ENCODE results near the gene IL4. TPM values are rescaled to one million over a fixed set of nuclear protein-coding genes. Genes with fewer than 3 reads are reported as not detected.

Gene IL4
- total RNA-seq, 2 experiments from 2014 or later = 0.72 to 1.4 TPM

DNA sequence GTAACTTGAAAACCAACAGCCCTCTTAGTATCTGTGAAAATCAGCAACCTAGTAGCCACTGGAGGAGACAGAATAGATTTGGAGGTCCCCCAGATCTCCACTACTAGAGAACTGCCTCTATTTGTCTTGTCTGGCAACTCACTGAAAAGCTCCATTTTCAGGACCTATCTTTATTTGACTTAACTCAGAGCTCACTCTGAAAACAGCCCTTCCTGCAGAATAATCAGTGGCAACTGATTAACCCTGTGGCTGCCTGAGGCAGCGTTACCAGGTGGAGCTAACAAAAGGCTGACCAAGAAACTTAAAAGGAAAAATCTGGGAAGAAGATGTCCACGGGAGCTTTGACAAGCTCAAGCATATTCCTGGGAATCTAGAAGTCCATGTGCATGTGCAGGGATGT lies 26.3 kb upstream of the IL4 start:
- no peak for DNase-seq
- Mint-ChIP-seq H3K9me3 (peaks cover 23% of the 10 kb centered on the region), H3K36me3 (ENCODE audit: low read depth) (peaks cover 35% of the 10 kb centered on the region), H3K4me1 (ENCODE audit: low read depth) (peaks cover 21% of the 10 kb centered on the region), H3K27me3 (peaks cover 10% of the 10 kb centered on the region), H3K4me3 (no peak overlapping the region), H3K27ac (no peak overlapping the region)
- POLR2A ChIA-PET = interaction anchor here (1.2 to 10.6 kb wide), 3 partner anchors 8 to 15 kb away, joined by 3 to 102 read pairs (median 3); partner anchors contain the start of gene IL13
- intact Hi-C loops (cut with micrococcal nuclease) = no loop called here
- TF ChIP-seq, protein P1, sequence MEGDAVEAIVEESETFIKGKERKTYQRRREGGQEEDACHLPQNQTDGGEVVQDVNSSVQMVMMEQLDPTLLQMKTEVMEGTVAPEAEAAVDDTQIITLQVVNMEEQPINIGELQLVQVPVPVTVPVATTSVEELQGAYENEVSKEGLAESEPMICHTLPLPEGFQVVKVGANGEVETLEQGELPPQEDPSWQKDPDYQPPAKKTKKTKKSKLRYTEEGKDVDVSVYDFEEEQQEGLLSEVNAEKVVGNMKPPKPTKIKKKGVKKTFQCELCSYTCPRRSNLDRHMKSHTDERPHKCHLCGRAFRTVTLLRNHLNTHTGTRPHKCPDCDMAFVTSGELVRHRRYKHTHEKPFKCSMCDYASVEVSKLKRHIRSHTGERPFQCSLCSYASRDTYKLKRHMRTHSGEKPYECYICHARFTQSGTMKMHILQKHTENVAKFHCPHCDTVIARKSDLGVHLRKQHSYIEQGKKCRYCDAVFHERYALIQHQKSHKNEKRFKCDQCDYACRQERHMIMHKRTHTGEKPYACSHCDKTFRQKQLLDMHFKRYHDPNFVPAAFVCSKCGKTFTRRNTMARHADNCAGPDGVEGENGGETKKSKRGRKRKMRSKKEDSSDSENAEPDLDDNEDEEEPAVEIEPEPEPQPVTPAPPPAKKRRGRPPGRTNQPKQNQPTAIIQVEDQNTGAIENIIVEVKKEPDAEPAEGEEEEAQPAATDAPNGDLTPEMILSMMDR (IDR thresholded peaks at IDR 0.05) = no peak
- CTCF ChIA-PET = interaction anchor here (1.2 to 1.6 kb wide), 2 partner anchors 9 to 12 kb away, joined by 4 to 5 read pairs; no protein-coding TSS in a partner anchor
- no peak for ATAC-seq

DNA sequence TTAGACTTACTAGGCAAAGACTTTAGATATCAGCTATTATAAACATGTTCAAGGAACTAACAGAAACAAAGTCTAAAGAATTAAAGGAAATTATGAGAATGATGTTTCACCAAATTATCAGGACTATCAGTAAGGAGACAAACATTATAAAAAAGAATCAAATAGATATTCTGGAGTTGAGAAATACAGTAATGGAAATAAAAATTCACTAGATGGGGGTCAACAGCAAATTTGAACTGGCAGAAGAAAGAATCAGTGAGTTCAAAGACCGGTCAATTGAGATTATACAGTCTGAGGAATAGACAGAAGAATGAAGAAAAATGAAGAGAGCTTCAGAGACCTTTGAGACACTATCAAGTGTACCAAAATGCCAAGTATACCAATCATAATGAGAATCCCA lies 25.4 kb upstream of the IL4 start:
- no peak overlapping the region for H3K27ac Mint-ChIP-seq
- ChIA-PET CTCF (interaction anchor here (1.2 to 1.6 kb wide), 2 partner anchors 10 to 11 kb away, joined by 4 to 5 read pairs; no protein-coding TSS in a partner anchor), POLR2A (interaction anchor here (1.2 kb wide), 2 partner anchors 9 to 109 kb away, joined by 3 read pairs; no protein-coding TSS in a partner anchor)
- TF ChIP-seq, protein P1 (IDR thresholded peaks at IDR 0.05) = no peak
- peaks cover 11% of the 10 kb centered on the region for H3K27me3 Mint-ChIP-seq
- peaks cover 23% of the 10 kb centered on the region for H3K9me3 Mint-ChIP-seq
- intact Hi-C loops (cut with micrococcal nuclease) = no loop called here
- H3K36me3 Mint-ChIP-seq (ENCODE audit: low read depth) = peaks cover 27% of the 10 kb centered on the region
- ATAC-seq = no peak
- no peak for DNase-seq
- peaks cover 12% of the 10 kb centered on the region for H3K4me1 Mint-ChIP-seq (ENCODE audit: low read depth)
- H3K4me3 Mint-ChIP-seq = no peak overlapping the region

DNA sequence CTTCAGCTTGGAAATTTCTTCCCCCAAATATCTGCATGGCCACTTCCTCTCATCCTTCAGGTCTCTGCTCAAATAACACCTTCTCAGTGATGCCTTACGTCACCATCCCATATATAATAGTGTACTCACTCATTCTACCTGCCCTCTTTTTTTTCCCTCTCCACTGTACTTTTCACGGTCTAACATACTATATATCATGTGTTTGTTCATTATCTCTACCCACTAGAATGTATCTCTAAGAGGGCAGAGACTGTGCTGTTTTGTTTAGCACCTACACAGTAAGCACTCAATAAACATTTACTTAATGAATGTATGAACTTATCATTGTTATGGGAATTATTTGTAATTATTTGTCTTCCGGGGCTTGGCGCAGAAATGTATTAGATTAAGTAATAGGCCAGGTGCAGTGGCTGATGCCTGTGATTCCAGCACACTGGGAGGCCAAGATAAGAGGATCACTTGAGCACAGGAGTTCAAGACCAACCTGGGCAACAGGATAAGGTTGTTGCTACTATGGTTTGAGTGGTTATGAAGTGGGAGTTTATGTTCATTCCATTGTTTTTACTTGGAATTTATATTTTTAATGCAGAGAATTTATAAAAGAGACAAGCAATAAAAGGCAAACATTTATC lies 21.8 kb upstream of the IL4 start:
- peaks cover 29% of the 10 kb centered on the region for H3K27me3 Mint-ChIP-seq

GRCh38 chr5:132653716-132654115 lies 20.1 kb upstream of the IL4 start:
- no peak overlapping the region for H3K4me3 Mint-ChIP-seq
- H3K27me3 Mint-ChIP-seq = peaks cover 38% of the 10 kb centered on the region
- ATAC-seq (no peak), DNase-seq (no peak)
- H3K27ac Mint-ChIP-seq = no peak overlapping the region
- TF ChIP-seq, protein P1 (IDR thresholded peaks at IDR 0.05) = no peak
- H3K9me3 Mint-ChIP-seq = peaks cover 8% of the 10 kb centered on the region
- peaks cover 2% of the 10 kb centered on the region for H3K36me3 Mint-ChIP-seq (ENCODE audit: low read depth)
- POLR2A ChIA-PET = no interaction called here
- CTCF ChIA-PET = interaction anchor here (0.7 kb wide), 1 partner anchor 127 kb away, joined by 3 read pairs; no protein-coding TSS in a partner anchor
- intact Hi-C loops (cut with micrococcal nuclease) = no loop called here
- H3K4me1 Mint-ChIP-seq (ENCODE audit: low read depth) = peaks cover 29% of the 10 kb centered on the region

More for the DNA sequence above, 21.8 kb upstream of the IL4 start:
- H3K4me3 Mint-ChIP-seq = no peak overlapping the region
- DNase-seq (no peak), ATAC-seq (no peak)
- H3K4me1 Mint-ChIP-seq (ENCODE audit: low read depth) = peaks cover 17% of the 10 kb centered on the region
- H3K27ac Mint-ChIP-seq = no peak overlapping the region
- TF ChIP-seq, protein P1 (IDR thresholded peaks at IDR 0.05) = no peak
- H3K9me3 Mint-ChIP-seq = peaks cover 23% of the 10 kb centered on the region
- intact Hi-C loops (cut with micrococcal nuclease) = no loop called here
- H3K36me3 Mint-ChIP-seq (ENCODE audit: low read depth) = peaks cover 13% of the 10 kb centered on the region
- ChIA-PET POLR2A (no interaction called here), CTCF (no interaction called here)

All from activated CD8-positive, alpha-beta T cell treated with anti-CD3 and anti-CD28 coated beads for 36 hours (primary cell).